HepG2 (cell line): ENCODE data around the gene ANKRD11. TPM values are rescaled to one million over a fixed set of nuclear protein-coding genes. Genes with fewer than 3 reads are reported as not detected.
A peak's percentile ranks its signal among the peaks of the same experiment; 100 is the strongest.

Experiments
- ATAC-seq: fragments of 200-7000 bp; cut with Tn5 transposase; 3 replicates; pipeline ENCODE4 v1.9.1; 2020; ENCODE audit warnings: mild to moderate bottlenecking, moderate library complexity
- BruUV-seq: library from RNA; stranded (reverse); fragments of 400-500 nt; replicated peaks from 2 replicates; lab custom pipeline; 2021; lab: Mats Ljungman, UMichigan
- CTCF ChIA-PET: fragments of 300-600 bp; formaldehyde crosslinking; extraction: SDS; loops from one replicate; lab custom pipeline; 2021; ENCODE audit warnings: low total read pairs, inconsistent platforms, low intra/inter-chr PET ratio; lab: Yijun Ruan, JAX
- POLR2A ChIA-PET: fragments of 350-600 bp; sonication (Branson Sonifier 250); formaldehyde crosslinking; loops from one replicate; lab custom pipeline; 2020; ENCODE audit warnings: antibody characterized with exemption, inconsistent platforms; lab: Yijun Ruan, JAX
- DNase-seq: peaks from one replicate; pipeline ENCODE4 v3.0.0-alpha.2; 2015; ENCODE audit warnings: low spot score
- FAIRE-seq: peaks from 3 replicates; lab custom pipeline; 2011; peaks lifted over from hg19 to GRCh38; lab: Jason Lieb, UNC
- H2AFZ ChIP-seq: one replicate; pipeline ENCODE4 v1.6.1; 2011; ENCODE audit warnings: low read length, inconsistent platforms
- H3K27ac ChIP-seq: fragments of 300-600 bp; 3 replicates; pipeline ENCODE4 v1.8.0; 2011; ENCODE audit warnings: mixed run types, mild to moderate bottlenecking, mixed read lengths, low read length, inconsistent platforms; ENCODE audit not compliant: insufficient read depth; ENCODE audit errors: extremely low read length
- H3K27me3 ChIP-seq, 2 experiments: fragments of 200-600 bp in 1 of 2; 2 replicates in 1 of 2; 3 replicates in 1 of 2; pipeline versions ENCODE4 v1.6.0 to v1.8.0; 2011; ENCODE audit warnings: low read length in 2 of 2, mild to moderate bottlenecking in 2 of 2, moderate library complexity in 2 of 2, inconsistent platforms in 1 of 2; ENCODE audit not compliant: insufficient read depth in 2 of 2, control insufficient read depth in 1 of 2
- H3K36me3 ChIP-seq, 2 experiments: fragments of 200-600 bp in 1 of 2; replicated peaks in 1 of 2; 2 replicates in 1 of 2; 3 replicates in 1 of 2; pipeline versions ENCODE4 v1.5.1 to v1.8.0; 2011; ENCODE audit warnings: low read length in 2 of 2, inconsistent platforms in 1 of 2; ENCODE audit not compliant: insufficient read depth in 2 of 2, control insufficient read depth in 1 of 2
- H3K4me1 ChIP-seq: 2 replicates; pipeline ENCODE4 v1.5.1; 2012; ENCODE audit warnings: low read length, inconsistent platforms; ENCODE audit not compliant: insufficient read depth
- H3K4me2 ChIP-seq: 2 replicates; pipeline ENCODE4 v1.6.0; 2011; ENCODE audit warnings: low read depth, low read length, inconsistent platforms
- H3K4me3 ChIP-seq, 3 experiments: fragments of 200-600 bp in 1 of 3; sonication (generic), shearing (Covaris generic) in 1 of 3; replicated peaks in 1 of 3; 2 replicates each; pipeline ENCODE4 v1.5.1; 2011 to 2016; ENCODE audit warnings: low read length in 3 of 3, inconsistent platforms in 2 of 3, low read depth in 2 of 3, mild to moderate bottlenecking in 2 of 3, control low read depth in 1 of 3, mixed read lengths in 1 of 3; ENCODE audit not compliant: insufficient read depth in 1 of 3
- H3K79me2 ChIP-seq: one replicate; pipeline ENCODE4 v1.6.1; 2011; ENCODE audit warnings: low read length, inconsistent platforms; ENCODE audit not compliant: insufficient read depth
- H3K9ac ChIP-seq: 2 replicates; pipeline ENCODE4 v1.6.0; 2011; ENCODE audit warnings: mild to moderate bottlenecking, low read depth, low read length, inconsistent platforms; ENCODE audit not compliant: insufficient read depth
- H3K9me3 ChIP-seq: 2 replicates; pipeline ENCODE4 v1.5.1; 2012; ENCODE audit warnings: mild to moderate bottlenecking, low read length
- H4K20me1 ChIP-seq: 2 replicates; pipeline ENCODE4 v1.6.0; 2011; ENCODE audit warnings: inconsistent platforms, mild to moderate bottlenecking, low read length, moderate library complexity; ENCODE audit not compliant: insufficient read depth
- FOXA1 ChIP-seq, 2 experiments: fragments of 450-650 bp in 1 of 2; sonication (generic) in 1 of 2; formaldehyde crosslinking in 1 of 2; IDR thresholded peaks; 2 replicates each; pipeline versions ENCODE4 v1.4.0 to v1.6.1; 2016 to 2020; ENCODE audit warnings: missing genetic modification reagents in 1 of 2
- HHEX ChIP-seq: IDR thresholded peaks from 2 replicates; pipeline ENCODE4 v1.6.1; 2016; ENCODE audit warnings: control low read depth
- HNRNPK ChIP-seq: fragments of 200-400 bp; formaldehyde crosslinking; IDR thresholded peaks from 2 replicates; pipeline ENCODE4 v1.6.1; 2018; ENCODE audit warnings: low read length, low read depth, moderate library complexity, mild to moderate bottlenecking; ENCODE audit not compliant: poor library complexity, severe bottlenecking
- MXD4 ChIP-seq: IDR thresholded peaks from 2 replicates; pipeline ENCODE4 v1.6.1; 2016; ENCODE audit warnings: mild to moderate bottlenecking, missing biosample characterization, missing genetic modification reagents
- NONO ChIP-seq, 2 experiments: fragments of 450-650 bp in 1 of 2; sonication (generic) in 1 of 2; formaldehyde crosslinking in 1 of 2; IDR thresholded peaks in 1 of 2; conservative IDR thresholded peaks in 1 of 2; 2 replicates each; pipeline versions ENCODE4 v1.6.1 to v1.8.0; 2017 to 2022; ENCODE audit warnings: mild to moderate bottlenecking in 1 of 2, missing genetic modification reagents in 1 of 2, moderate library complexity in 1 of 2
- PHB2 ChIP-seq: fragments of 450-650 bp; IDR thresholded peaks from 2 replicates; pipeline ENCODE4 v1.6.1; 2018; ENCODE audit not compliant: partially characterized antibody
- STAT5B ChIP-seq: sonication (generic); formaldehyde crosslinking; IDR thresholded peaks from 2 replicates; pipeline ENCODE4 v1.4.0; 2020; ENCODE audit warnings: missing genetic modification reagents
- ZNF205 ChIP-seq: IDR thresholded peaks from 2 replicates; pipeline ENCODE4 v1.6.1; 2018; ENCODE audit warnings: missing biosample characterization, missing genetic modification reagents
- WGBS: methylation state at CpG from one replicate; pipeline ENCODE4 v1.1.6; 2017; ENCODE audit warnings: low lambda C conversion rate; 5-methylcytosine and 5-hydroxymethylcytosine counted together
- in situ Hi-C: cut with HindIII; loops from 2 replicates; pipeline ENCODE4 v1.10.0; 2017; ENCODE audit warnings: low pct_unique_long_range_greater_than_20kb; ENCODE audit not compliant: extremely low pct_ligation_motif_present
- intact Hi-C: fragments of 100-400 bp; cut with micrococcal nuclease; formaldehyde crosslinking; loops from one replicate; pipeline ENCODE4 v1.10.0; 2022; ENCODE audit not compliant: unreplicated experiment
- polyA plus RNA-seq, 8 experiments: library from polyadenylated mRNA; depleted of rRNA in 3 of 8; stranded (reverse) in 7 of 8; unstranded in 1 of 8; fragments of >200 nt; fragmentation: Illumina TruSeq in 4 of 8; extraction: Trizol in 4 of 8; gene quantifications; 2 replicates each; pipeline versions ENCODE4 v1.2.1 to v1.2.3, GENCODE V29; 2011 to 2016; ENCODE audit warnings: low read depth in 4 of 8, missing spikeins in 1 of 8, mixed read lengths in 1 of 8; ENCODE audit not compliant: insufficient read depth in 1 of 8
- total RNA-seq, 5 experiments: library from RNA; depleted of rRNA; stranded (reverse); fragments of >200 nt; fragmentation: Illumina TruSeq; extraction: Trizol; gene quantifications; 2 replicates each; pipeline ENCODE4 v1.2.3, GENCODE V29; 2016; ENCODE audit warnings: low read depth in 1 of 5
- TF ChIP-seq, protein P1 (sequence below): fragments of 450-650 bp; IDR thresholded peaks from 2 replicates; pipeline ENCODE4 v1.6.1; 2017; ENCODE audit warnings: mild to moderate bottlenecking
- TF ChIP-seq, protein P2 (sequence below): IDR thresholded peaks from 2 replicates; pipeline ENCODE4 v1.6.1; 2016; ENCODE audit warnings: mild to moderate bottlenecking
- TF ChIP-seq, protein P3 (sequence below): IDR thresholded peaks from 2 replicates; pipeline ENCODE4 v1.6.1; 2018; ENCODE audit warnings: missing genetic modification reagents
- TF ChIP-seq, protein P4 (sequence below): sonication (generic); formaldehyde crosslinking; IDR thresholded peaks from 2 replicates; pipeline ENCODE4 v1.4.0; 2020; ENCODE audit warnings: missing genetic modification reagents
- TF ChIP-seq, protein P5 (sequence below): sonication (generic); formaldehyde crosslinking; conservative IDR thresholded peaks from 2 replicates; pipeline ENCODE4 v1.5.0; 2020; ENCODE audit warnings: missing genetic modification reagents

The ANKRD11 gene
- total and polyA plus RNA-seq, 2 of the 13 experiments (the other 11 are each of a cell fraction or from before 2014, with no cell fraction given), result 21.4 to 38.4 TPM

DNA sequence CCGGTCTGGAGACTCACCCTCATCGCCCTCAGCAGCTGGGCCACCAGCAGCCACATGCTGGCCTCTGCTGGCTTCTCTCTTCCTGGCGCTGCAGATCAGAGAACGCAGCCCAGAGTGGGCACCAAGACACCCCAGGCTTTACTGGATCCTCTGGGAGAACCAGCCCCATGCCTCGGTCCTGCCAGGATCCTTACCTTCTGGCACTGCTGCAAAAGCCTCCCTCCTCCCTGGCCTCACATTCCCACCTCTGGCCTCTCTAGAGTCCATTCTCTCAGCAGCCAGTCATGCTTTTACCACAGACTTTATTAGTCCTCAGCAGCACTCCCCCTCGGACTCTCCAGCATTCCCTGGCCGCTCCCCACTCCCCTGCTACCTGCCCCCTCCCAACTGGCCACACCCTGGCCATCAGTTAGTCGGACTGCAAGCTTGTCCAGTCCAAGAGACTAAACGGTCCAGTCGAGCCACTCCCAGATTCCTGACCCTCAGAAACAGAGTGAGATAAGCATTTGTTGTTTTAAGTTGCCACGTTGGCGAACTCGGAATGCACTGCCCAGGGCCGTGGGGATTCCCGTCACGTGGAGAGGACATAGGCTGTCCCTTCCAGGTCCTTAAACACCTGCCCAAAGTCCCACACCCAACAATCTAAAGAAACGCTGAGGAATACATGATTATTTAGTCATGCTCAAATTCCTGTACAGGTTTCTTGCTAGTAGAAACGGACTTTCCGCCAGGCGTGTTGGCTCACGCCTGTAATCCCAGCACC, 11.9 kb upstream of the ANKRD11 start:
- intact Hi-C loops (no loop called here), in situ Hi-C loops (no loop called here)
- no peaks in the 10 kb centered on the region for H3K9me3 ChIP-seq
- H4K20me1 ChIP-seq, result no peaks in the 10 kb centered on the region
- no TSS peak for BruUV-seq
- H3K27ac ChIP-seq, result peak overlapping the region; percentile 44
- peaks cover 51% of the 10 kb centered on the region for H3K4me1 ChIP-seq
- POLR2A ChIA-PET, result interaction anchor here (1.0 to 1.6 kb wide), 2 partner anchors 11 to 255 kb away, joined by 3 to 4 read pairs; no protein-coding TSS in a partner anchor
- H3K36me3 ChIP-seq, result no peaks in the 10 kb centered on the region
- peak; percentile 70 for DNase-seq
- peaks cover 12% of the 10 kb centered on the region for H3K79me2 ChIP-seq
- peak overlapping the region in 1 of 3 experiments; percentile 36; a peak in 3 of 6 replicates for H3K4me3 ChIP-seq
- no peaks in the 10 kb centered on the region for H3K27me3 ChIP-seq
- no peak overlapping the region for H2AFZ ChIP-seq
- H3K4me2 ChIP-seq, result peak overlapping the region; percentile 67
- CTCF ChIA-PET, result no interaction called here
- no peak for ATAC-seq
- H3K9ac ChIP-seq, result peak overlapping the region; percentile 38
- whole genome bisulfite sequencing, result 41% methylated on average over 18 of the region's 21 CpGs
- FAIRE-seq, result no peak
- TF ChIP-seq, protein P1, sequence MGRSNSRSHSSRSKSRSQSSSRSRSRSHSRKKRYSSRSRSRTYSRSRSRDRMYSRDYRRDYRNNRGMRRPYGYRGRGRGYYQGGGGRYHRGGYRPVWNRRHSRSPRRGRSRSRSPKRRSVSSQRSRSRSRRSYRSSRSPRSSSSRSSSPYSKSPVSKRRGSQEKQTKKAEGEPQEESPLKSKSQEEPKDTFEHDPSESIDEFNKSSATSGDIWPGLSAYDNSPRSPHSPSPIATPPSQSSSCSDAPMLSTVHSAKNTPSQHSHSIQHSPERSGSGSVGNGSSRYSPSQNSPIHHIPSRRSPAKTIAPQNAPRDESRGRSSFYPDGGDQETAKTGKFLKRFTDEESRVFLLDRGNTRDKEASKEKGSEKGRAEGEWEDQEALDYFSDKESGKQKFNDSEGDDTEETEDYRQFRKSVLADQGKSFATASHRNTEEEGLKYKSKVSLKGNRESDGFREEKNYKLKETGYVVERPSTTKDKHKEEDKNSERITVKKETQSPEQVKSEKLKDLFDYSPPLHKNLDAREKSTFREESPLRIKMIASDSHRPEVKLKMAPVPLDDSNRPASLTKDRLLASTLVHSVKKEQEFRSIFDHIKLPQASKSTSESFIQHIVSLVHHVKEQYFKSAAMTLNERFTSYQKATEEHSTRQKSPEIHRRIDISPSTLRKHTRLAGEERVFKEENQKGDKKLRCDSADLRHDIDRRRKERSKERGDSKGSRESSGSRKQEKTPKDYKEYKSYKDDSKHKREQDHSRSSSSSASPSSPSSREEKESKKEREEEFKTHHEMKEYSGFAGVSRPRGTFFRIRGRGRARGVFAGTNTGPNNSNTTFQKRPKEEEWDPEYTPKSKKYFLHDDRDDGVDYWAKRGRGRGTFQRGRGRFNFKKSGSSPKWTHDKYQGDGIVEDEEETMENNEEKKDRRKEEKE, result no peak
- TF ChIP-seq HNRNPK (no peak), ZNF205 (CRISPR knock-in tag) (no peak), MXD4 (CRISPR knock-in tag) (0 out of 2 replicates have a peak, but pooled peaks have one; percentile 11), STAT5B (no peak), NONO (IDR thresholded peaks at IDR 0.05) (no peak), NONO (CRISPR knock-in tag; conservative IDR thresholded peaks at IDR 0.05) (no peak), PHB2 (no peak), HHEX (no peak), FOXA1 (IDR thresholded peaks at IDR 0.05) (no peak), FOXA1 (CRISPR knock-in tag; IDR thresholded peaks at IDR 0.05) (no peak)
- TF ChIP-seq, protein P2, sequence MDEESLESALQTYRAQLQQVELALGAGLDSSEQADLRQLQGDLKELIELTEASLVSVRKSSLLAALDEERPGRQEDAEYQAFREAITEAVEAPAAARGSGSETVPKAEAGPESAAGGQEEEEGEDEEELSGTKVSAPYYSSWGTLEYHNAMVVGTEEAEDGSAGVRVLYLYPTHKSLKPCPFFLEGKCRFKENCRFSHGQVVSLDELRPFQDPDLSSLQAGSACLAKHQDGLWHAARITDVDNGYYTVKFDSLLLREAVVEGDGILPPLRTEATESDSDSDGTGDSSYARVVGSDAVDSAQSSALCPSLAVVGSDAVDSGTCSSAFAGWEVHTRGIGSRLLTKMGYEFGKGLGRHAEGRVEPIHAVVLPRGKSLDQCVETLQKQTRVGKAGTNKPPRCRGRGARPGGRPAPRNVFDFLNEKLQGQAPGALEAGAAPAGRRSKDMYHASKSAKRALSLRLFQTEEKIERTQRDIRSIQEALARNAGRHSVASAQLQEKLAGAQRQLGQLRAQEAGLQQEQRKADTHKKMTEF (CRISPR knock-in tag), result no peak
- TF ChIP-seq, protein P3, sequence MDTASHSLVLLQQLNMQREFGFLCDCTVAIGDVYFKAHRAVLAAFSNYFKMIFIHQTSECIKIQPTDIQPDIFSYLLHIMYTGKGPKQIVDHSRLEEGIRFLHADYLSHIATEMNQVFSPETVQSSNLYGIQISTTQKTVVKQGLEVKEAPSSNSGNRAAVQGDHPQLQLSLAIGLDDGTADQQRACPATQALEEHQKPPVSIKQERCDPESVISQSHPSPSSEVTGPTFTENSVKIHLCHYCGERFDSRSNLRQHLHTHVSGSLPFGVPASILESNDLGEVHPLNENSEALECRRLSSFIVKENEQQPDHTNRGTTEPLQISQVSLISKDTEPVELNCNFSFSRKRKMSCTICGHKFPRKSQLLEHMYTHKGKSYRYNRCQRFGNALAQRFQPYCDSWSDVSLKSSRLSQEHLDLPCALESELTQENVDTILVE (CRISPR knock-in tag), result no peak
- TF ChIP-seq, protein P4, sequence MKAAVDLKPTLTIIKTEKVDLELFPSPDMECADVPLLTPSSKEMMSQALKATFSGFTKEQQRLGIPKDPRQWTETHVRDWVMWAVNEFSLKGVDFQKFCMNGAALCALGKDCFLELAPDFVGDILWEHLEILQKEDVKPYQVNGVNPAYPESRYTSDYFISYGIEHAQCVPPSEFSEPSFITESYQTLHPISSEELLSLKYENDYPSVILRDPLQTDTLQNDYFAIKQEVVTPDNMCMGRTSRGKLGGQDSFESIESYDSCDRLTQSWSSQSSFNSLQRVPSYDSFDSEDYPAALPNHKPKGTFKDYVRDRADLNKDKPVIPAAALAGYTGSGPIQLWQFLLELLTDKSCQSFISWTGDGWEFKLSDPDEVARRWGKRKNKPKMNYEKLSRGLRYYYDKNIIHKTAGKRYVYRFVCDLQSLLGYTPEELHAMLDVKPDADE (CRISPR knock-in tag), result no peak
- TF ChIP-seq, protein P5, sequence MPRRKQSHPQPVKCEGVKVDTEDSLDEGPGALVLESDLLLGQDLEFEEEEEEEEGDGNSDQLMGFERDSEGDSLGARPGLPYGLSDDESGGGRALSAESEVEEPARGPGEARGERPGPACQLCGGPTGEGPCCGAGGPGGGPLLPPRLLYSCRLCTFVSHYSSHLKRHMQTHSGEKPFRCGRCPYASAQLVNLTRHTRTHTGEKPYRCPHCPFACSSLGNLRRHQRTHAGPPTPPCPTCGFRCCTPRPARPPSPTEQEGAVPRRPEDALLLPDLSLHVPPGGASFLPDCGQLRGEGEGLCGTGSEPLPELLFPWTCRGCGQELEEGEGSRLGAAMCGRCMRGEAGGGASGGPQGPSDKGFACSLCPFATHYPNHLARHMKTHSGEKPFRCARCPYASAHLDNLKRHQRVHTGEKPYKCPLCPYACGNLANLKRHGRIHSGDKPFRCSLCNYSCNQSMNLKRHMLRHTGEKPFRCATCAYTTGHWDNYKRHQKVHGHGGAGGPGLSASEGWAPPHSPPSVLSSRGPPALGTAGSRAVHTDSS, result no peak
